Tibial artery (tissue), 4 donors: Measurements from ENCODE around the gene MACIR.

Source experiments
- DNase-seq, 2 donors: peaks; one replicate each; pipeline ENCODE4 v3.0.0-alpha.2; 2019
- H3K27ac ChIP-seq, 2 donors: fragments of 200-600 bp; sonication (generic) in 1 of 2; 1 replicate in 1 of 2; 2 replicates in 1 of 2; pipeline ENCODE4 v1.5.1; 2018 to 2019; ENCODE audit warnings: mild to moderate bottlenecking in 1 of 2
- H3K27me3 ChIP-seq, 2 donors: fragments of 200-600 bp; sonication (generic) in 1 of 2; one replicate each; pipeline versions ENCODE4 v1.5.1 to v1.6.0; 2016 to 2019
- H3K36me3 ChIP-seq, 3 donors: fragments of 200-600 bp; sonication (generic) in 2 of 3; one replicate each; pipeline ENCODE4 v1.5.1; 2016 to 2019; ENCODE audit warnings: mild to moderate bottlenecking in 2 of 3
- H3K4me1 ChIP-seq, 4 donors: fragments of 200-600 bp; sonication (generic) in 2 of 4; 1 replicate in 3 of 4; 2 replicates in 1 of 4; pipeline ENCODE4 v1.5.1; 2016 to 2019
- H3K4me3 ChIP-seq, 2 donors: fragments of 200-600 bp; sonication (generic) in 1 of 2; 1 replicate in 1 of 2; 2 replicates in 1 of 2; pipeline ENCODE4 v1.5.1; 2018 to 2019; ENCODE audit warnings: mild to moderate bottlenecking in 2 of 2
- H3K9me3 ChIP-seq, 3 donors: fragments of 200-600 bp; sonication (generic) in 1 of 3; one replicate each; pipeline ENCODE4 v1.5.1; 2016 to 2019
- CTCF ChIP-seq, 2 experiments: fragments of 200-600 bp in 1 of 2; fragments of 450-650 bp in 1 of 2; IDR thresholded peaks; one replicate each; pipeline ENCODE4 v1.5.1; 2017 to 2019; ENCODE audit warnings: antibody characterized with exemption in 2 of 2, mild to moderate bottlenecking in 1 of 2, moderate library complexity in 1 of 2
- intact Hi-C: fragments of 100-400 bp; cut with DNase I; formaldehyde crosslinking; loops from one replicate; pipeline ENCODE4 v1.15.0; 2023; ENCODE audit warnings: low total_unique reads

The MACIR gene

GRCh38 chr5:103235891-103236290, 22.7 kb upstream of the MACIR start:
- Histone ChIP-seq H3K4me1 (no peaks in the 10 kb centered on the region), H3K4me3 (no peak overlapping the region), H3K27me3 (no peaks in the 10 kb centered on the region), H3K36me3 (no peaks in the 10 kb centered on the region), H3K9me3 (peaks cover 0 to 8% (median 0%) of the 10 kb centered on the region in 3 donors), H3K27ac (no peak overlapping the region)
- DNase-seq: no peak
- no peak for TF ChIP-seq CTCF (IDR thresholded peaks at IDR 0.05)
- intact Hi-C loops: loop anchor here (2.0 kb wide), 1 partner anchor 239 kb away; no protein-coding TSS in a partner anchor

GRCh38 chr5:103237778-103238177, 20.8 kb upstream of the MACIR start:
- Histone ChIP-seq H3K4me3 (no peak overlapping the region), H3K9me3 (peaks cover 0 to 8% (median 0%) of the 10 kb centered on the region in 3 donors), H3K4me1 (no peaks in the 10 kb centered on the region), H3K27ac (no peak overlapping the region), H3K36me3 (no peaks in the 10 kb centered on the region), H3K27me3 (no peaks in the 10 kb centered on the region)
- DNase-seq: no peak
- no peak for TF ChIP-seq CTCF (IDR thresholded peaks at IDR 0.05)
- intact Hi-C loops: no loop called here

GRCh38 chr5:103243665-103244064, 14.9 kb upstream of the MACIR start:
- H3K9me3 ChIP-seq: peaks cover 0 to 8% (median 0%) of the 10 kb centered on the region in 3 donors
- no peaks in the 10 kb centered on the region for H3K27me3 ChIP-seq
- no peak for DNase-seq
- no peak overlapping the region for H3K4me3 ChIP-seq
- H3K36me3 ChIP-seq: no peaks in the 10 kb centered on the region
- no peak overlapping the region for H3K27ac ChIP-seq
- TF ChIP-seq CTCF (IDR thresholded peaks at IDR 0.05): no peak
- intact Hi-C loops: no loop called here
- no peaks in the 10 kb centered on the region for H3K4me1 ChIP-seq

- Histone ChIP-seq H3K27me3 (no peaks in the 10 kb centered on the region), H3K4me3 (no peak overlapping the region), H3K4me1 (no peaks in the 10 kb centered on the region), H3K9me3 (peaks cover 0 to 5% (median 0%) of the 10 kb centered on the region in 3 donors), H3K27ac (no peak overlapping the region), H3K36me3 (no peaks in the 10 kb centered on the region)
- no peak for DNase-seq
- intact Hi-C loops: no loop called here
- no peak for TF ChIP-seq CTCF (IDR thresholded peaks at IDR 0.05)
These were observed 14.2 kb upstream of the MACIR start for GRCh38 chr5:103244398-103244797.

- Histone ChIP-seq H3K36me3 (no peaks in the 10 kb centered on the region), H3K27me3 (no peaks in the 10 kb centered on the region), H3K4me3 (no peak overlapping the region), H3K27ac (no peak overlapping the region), H3K9me3 (no peaks in the 10 kb centered on the region), H3K4me1 (no peaks in the 10 kb centered on the region)
- no peak for DNase-seq
- no peak for TF ChIP-seq CTCF (IDR thresholded peaks at IDR 0.05)
- intact Hi-C loops: no loop called here
These were observed 12.8 kb upstream of the MACIR start for GRCh38 chr5:103245761-103246160.

- intact Hi-C loops: no loop called here
- Histone ChIP-seq H3K9me3 (no peaks in the 10 kb centered on the region), H3K27ac (no peak overlapping the region), H3K4me3 (no peak overlapping the region), H3K27me3 (no peaks in the 10 kb centered on the region), H3K4me1 (no peaks in the 10 kb centered on the region), H3K36me3 (no peaks in the 10 kb centered on the region)
- no peak for TF ChIP-seq CTCF (IDR thresholded peaks at IDR 0.05)
- no peak for DNase-seq
These were observed 11.4 kb upstream of the MACIR start for GRCh38 chr5:103247118-103247517.
